K562 (cell line): ENCODE data around the gene ETS1.

ENCODE experiments used
- ATF3 ChIP-seq, 2 experiments: fragments of 450-650 bp in 1 of 2; sonication (generic) in 1 of 2; formaldehyde crosslinking in 1 of 2; IDR thresholded peaks in 1 of 2; conservative IDR thresholded peaks in 1 of 2; 2 replicates each; pipeline versions ENCODE4 v1.6.1 to v1.8.1; 2016 to 2023; ENCODE audit warnings: mild to moderate bottlenecking in 2 of 2, moderate library complexity in 2 of 2, inconsistent platforms in 1 of 2, missing genetic modification reagents in 1 of 2
- CTCF ChIP-seq, 3 experiments: IDR thresholded peaks in 2 of 3; conservative IDR thresholded peaks in 1 of 3; 2 replicates each; pipeline ENCODE4 v1.5.1; 2011 to 2012; ENCODE audit warnings: low read length in 3 of 3, mild to moderate bottlenecking in 3 of 3, control low read depth in 2 of 3, improper control_type of control experiment in 1 of 3, inconsistent platforms in 1 of 3, low read depth in 1 of 3, mixed read lengths in 1 of 3, moderate library complexity in 1 of 3; ENCODE audit not compliant: insufficient read depth in 2 of 3
- HDAC2 ChIP-seq: fragments of 450-650 bp; IDR thresholded peaks from 2 replicates; pipeline ENCODE4 v1.6.1; 2016; ENCODE audit warnings: mild to moderate bottlenecking
- KLF1 ChIP-seq: fragments of 450-650 bp; IDR thresholded peaks from 2 replicates; pipeline ENCODE4 v1.6.1; 2016; ENCODE audit warnings: missing genetic modification characterization, missing compliant biosample characterization
- KLF16 ChIP-seq: IDR thresholded peaks from 2 replicates; pipeline ENCODE4 v1.6.1; 2016; ENCODE audit warnings: antibody characterized with exemption
- ZNF165 ChIP-seq: fragments of 250-450 bp; sonication (Bioruptor Pico); IDR thresholded peaks from 2 replicates; pipeline ENCODE4 v1.4.0; 2020; ENCODE audit warnings: borderline replicate concordance
- ZNF175 ChIP-seq: fragments of 200-800 bp; sonication (Bioruptor generic); IDR thresholded peaks from 2 replicates; pipeline ENCODE4 v1.6.1; 2016; ENCODE audit warnings: low read depth, mild to moderate bottlenecking, missing genetic modification characterization, missing compliant biosample characterization

DNA sequence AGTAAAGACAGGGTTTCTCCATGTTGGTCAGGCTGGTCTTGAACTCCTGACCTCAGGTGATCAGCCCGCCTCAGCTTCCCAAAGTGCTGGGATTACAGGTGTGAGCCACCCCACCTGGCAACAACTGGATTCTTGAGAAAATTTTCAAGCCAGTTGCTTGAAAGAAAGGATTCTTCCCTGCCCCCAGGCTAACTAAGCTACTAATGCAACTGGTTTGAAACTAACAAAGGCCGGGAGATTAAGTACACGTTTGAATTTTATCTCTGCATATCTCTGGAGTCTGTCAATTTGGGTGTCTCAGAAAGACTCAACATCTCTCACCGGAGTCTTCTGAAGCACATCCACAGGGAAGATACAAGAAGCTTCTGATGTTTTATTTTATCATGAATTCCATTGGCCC is 10.7 kb upstream of the ETS1 start:
- TF ChIP-seq ZNF165 (CRISPR knock-in tag), result no peak
- TF ChIP-seq CTCF (IDR thresholded peaks at IDR 0.05 in 2 of 3, conservative IDR thresholded peaks at IDR 0.05 in 1 of 3; ENCODE audit: insufficient read depth in 2 of 3, low read depth in 1 of 3, low read length in 3 of 3), result no peak
- no peak for TF ChIP-seq KLF16
- no peak for TF ChIP-seq HDAC2
- TF ChIP-seq KLF1 (tag), result no peak
- TF ChIP-seq ATF3 (IDR thresholded peaks at IDR 0.05), result no peak
- TF ChIP-seq ATF3 (CRISPR knock-in tag; conservative IDR thresholded peaks at IDR 0.05), result no peak
- no peak for TF ChIP-seq ZNF175
